Adipocyte (in vitro differentiated cells): ENCODE results near the gene NSUN4.

Experiments
- DNase-seq: peaks from one replicate; pipeline ENCODE4 v3.0.0-alpha.2; 2015; ENCODE audit warnings: low read depth
- H3K27me3 ChIP-seq: replicated peaks from 2 replicates; pipeline ENCODE4 v1.7.0; 2013; ENCODE audit warnings: mild to moderate bottlenecking, low read length, moderate library complexity; ENCODE audit not compliant: control insufficient read depth, insufficient read depth
- H3K36me3 ChIP-seq: 2 replicates; pipeline ENCODE4 v1.7.0; 2013; ENCODE audit warnings: low read length, mild to moderate bottlenecking, moderate library complexity; ENCODE audit not compliant: control insufficient read depth, insufficient read depth, severe bottlenecking
- H3K4me1 ChIP-seq: 2 replicates; pipeline ENCODE4 v1.7.0; 2013; ENCODE audit warnings: mild to moderate bottlenecking, low read length, moderate library complexity; ENCODE audit not compliant: control insufficient read depth, insufficient read depth
- H3K4me3 ChIP-seq: 2 replicates; pipeline ENCODE4 v1.7.0; 2013; ENCODE audit warnings: mild to moderate bottlenecking, low read length, moderate library complexity
- H3K9ac ChIP-seq: 2 replicates; pipeline ENCODE4 v1.7.0; 2013; ENCODE audit warnings: mild to moderate bottlenecking, low read length, moderate library complexity
- H3K9me3 ChIP-seq: 2 replicates; pipeline ENCODE4 v1.7.0; 2013; ENCODE audit warnings: mild to moderate bottlenecking, low read length, moderate library complexity; ENCODE audit not compliant: control insufficient read depth

NSUN4 gene

GRCh38 chr1:46410156-46411009, 69.8 kb downstream of the NSUN4 start:
- H3K9ac ChIP-seq, result no peak overlapping the region
- peaks cover under 1% of the 10 kb centered on the region for H3K27me3 ChIP-seq
- DNase-seq, result no peak
- H3K4me1 ChIP-seq, result peaks cover 26% of the 10 kb centered on the region
- H3K9me3 ChIP-seq, result no peaks in the 10 kb centered on the region
- no peak overlapping the region for H3K4me3 ChIP-seq
- no peaks in the 10 kb centered on the region for H3K36me3 ChIP-seq

GRCh38 chr1:46411010-46411405, 70.4 kb downstream of the NSUN4 start:
- Histone ChIP-seq H3K9ac (no peak overlapping the region), H3K4me3 (no peak overlapping the region)

More at GRCh38 chr1:46411010-46411405, 70.4 kb downstream of the NSUN4 start:
- peaks cover 5% of the 10 kb centered on the region for H3K27me3 ChIP-seq
- no peak for DNase-seq
- H3K36me3 ChIP-seq, result no peaks in the 10 kb centered on the region
- H3K4me1 ChIP-seq, result peaks cover 23% of the 10 kb centered on the region
- no peaks in the 10 kb centered on the region for H3K9me3 ChIP-seq
